Hypothalamus (tissue), 51 donors: ENCODE measurements around the gene FOXP1.

Source experiments
- DNase-seq, 51 donors: peaks; one replicate each; lab custom pipeline; 2025; lab: John Stamatoyannopoulos, UW

Gene FOXP1

DNA sequence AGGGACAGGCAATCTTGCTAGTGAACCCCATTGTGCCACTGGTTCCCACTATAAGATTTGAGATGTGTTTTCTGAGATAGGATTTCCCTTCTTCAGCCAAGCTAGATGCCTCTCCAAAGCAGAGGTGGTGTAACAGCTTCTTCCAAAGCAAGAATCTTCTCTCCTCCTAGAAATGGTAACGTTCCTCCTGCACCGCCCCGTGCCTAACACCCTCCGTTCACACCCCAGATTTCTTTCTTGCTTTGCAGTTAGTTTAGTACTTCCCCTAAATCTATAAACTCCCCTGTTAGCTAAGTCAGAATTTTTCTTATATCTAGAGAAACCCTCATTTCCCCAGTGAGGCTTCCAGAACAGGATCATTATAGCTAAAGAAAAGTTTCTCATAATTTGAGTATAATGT, 653.5 kb downstream of the FOXP1 start:
- no peak for DNase-seq

DNA sequence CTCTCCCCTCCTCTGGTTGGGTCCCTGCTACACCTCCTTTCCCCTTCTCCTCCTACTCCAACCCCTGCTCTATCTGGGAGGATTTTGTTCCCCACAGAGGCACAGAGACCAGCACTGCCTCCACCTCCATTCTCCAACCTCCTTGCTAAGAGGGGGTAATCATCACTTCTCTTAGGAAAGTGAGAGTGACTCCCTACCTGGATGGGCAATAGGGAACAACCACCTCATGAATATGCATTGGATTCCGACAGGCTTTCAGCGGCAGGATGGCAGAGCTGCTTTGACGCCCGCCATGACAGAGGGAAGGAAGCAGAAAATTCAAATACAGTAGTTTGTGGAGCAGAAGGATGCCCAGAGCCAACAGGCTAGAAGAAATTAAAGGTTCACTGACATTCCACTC, 656.3 kb downstream of the FOXP1 start:
- no peak for DNase-seq

DNA sequence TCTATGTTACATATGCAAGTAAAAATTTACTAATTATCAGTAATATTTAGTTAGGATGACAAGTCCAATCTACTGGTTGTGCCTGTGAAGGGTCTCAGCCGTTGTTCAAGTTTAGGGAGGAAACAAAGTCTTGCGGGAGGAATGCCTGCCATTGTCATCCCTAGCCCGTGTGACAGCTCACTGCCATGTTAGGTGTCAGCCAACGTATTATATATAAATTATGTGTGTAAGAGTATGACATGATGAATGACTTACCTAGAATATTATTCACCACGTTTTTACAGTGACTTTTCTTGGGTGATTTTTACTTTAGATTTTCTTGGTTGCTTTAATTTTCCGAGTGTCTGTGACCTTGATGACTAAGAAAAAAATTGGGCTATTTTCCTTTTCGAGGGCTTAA, 656.7 kb downstream of the FOXP1 start:
- DNase-seq = no peak

DNA sequence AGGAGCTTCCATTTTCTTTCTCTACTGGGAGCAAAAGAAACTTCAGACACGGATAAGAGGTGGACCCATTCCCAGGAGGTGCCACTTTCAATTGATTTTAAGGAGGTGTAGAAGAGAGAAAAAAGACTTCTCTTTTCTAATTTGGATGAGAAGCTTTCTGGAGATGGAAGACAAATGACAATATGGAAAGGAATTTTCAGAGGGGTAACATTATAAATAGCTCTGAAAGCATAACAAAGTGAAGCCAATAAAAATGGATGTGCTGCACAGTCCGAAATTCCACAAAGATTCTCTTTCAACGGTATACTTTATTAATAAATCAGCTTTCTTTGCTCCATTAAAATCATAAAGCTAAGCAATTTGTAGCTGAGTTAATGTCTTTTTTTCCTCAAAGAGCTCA, 663.9 kb downstream of the FOXP1 start:
- DNase-seq = no peak

DNA sequence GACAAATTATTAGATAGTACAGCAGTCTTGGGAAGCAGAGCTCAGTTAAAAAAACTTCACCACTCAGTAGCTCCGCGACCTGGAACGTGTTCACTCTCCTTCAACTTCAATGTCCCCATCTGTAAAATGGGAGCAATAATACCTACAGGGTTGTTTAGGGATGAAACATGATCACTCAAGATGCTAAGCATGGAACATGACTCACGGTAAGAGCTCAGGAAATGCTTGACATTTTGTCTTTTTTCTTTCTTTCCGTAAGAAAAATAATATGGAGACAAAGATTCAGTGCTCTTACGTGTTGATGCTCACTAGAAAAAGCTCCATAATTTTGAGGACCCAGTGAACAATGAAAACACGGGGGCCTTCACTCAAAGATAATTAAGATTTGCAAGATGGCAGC, 664.4 kb downstream of the FOXP1 start:
- DNase-seq = no peak

DNA sequence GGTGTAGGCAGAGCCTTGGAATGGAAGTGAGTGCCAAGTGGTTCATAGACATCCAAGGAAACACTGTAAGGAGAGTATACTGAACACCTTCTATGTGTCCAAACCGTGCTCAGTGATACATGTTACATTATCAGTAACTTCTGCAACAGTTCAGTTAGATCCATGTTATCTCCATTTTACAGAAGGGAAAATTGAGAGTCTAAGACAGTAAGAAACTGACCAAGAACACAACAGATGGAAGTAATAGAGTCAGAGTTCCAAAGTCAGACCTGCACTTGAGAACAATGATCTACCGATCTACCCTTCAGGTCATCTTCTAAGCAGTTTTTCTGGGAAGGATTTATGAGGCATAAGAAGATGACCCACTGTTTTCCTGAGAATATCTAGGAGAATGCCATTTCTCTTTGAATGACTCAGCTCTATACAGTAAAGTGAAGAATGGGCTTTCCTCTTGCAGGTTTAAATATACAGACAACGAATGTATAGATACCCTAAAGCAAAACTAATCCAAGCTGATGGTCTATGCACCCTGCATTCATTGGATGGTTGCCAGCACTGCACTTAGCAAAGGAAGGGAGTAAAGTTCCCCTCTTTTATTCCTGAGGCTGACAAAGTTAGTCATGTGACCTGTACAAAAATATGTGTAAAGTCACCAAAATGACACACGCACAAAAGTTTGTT, 667.0 kb downstream of the FOXP1 start:
- DNase-seq = no peak

DNA sequence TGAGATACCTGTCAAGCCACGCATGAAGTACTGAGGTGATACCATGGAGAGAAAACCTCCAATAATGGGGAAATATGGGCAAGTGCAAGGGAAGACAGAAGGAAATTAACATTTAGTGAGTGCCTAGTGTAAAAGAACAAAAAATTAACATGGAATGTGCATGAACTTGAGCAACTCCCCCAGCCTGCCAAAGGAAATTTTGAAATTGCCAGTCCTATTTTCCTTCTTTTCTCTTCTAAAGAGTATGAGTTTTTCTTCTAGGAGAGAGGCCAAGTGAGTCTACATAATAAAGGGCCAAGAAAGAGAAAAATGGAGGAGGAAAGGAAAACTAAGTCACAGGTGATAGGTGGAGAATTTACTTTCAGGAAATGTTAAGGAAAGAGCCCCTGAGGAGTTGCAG, 668.7 kb downstream of the FOXP1 start:
- DNase-seq = no peak

DNA sequence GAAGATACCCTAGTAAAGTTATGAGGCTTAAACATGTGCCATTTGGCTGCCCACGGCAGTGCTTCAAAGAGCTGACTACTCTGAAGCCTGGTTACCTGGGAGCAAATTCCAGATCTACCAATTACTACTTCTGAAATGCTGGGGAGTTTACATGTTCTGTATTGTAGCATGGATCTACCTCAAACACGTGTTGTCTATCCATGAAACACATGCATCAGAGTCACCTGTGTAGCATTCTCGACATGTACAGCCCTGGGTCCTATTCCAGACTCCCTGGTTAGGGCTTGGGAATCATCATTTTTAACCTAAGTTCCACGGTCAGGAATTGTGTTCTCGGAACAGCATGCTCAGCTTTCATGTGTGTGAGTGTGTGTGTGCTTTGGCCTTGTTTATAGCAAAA, 671.8 kb downstream of the FOXP1 start:
- no peak for DNase-seq

DNA sequence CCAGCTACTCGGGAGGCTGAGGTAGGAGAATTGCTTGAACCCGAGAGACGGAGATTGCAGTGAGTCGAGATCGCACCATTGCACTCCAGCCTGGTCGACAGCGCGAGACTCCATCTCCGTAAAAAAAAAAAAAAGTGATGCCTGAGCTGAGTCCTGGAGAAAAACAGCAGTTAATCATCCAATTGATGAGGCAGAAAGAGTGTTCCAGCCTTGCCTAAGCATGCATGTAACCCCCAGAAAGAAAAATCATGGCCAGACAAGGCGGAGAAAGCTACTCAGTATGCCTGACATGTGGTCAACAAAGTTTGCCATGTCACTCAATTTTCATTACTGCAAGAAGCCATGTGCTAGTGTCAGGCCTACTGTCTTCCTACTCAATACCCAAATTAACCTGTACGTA, 678.0 kb downstream of the FOXP1 start:
- no peak for DNase-seq
